Calu3 (cell line): ENCODE results near the gene SRF. TPM values are rescaled to one million over a fixed set of nuclear protein-coding genes. Genes with fewer than 3 reads are reported as not detected.
"Not testable (repeated sequence)": the region's sequence is repeated elsewhere in the genome, so short reads cannot be mapped to it uniquely, and the experiment has no call there.

Experiments
- BruUV-seq: library from RNA; stranded (reverse); fragments of 400-500 nt; replicated peaks from 2 replicates; lab custom pipeline; 2021; lab: Mats Ljungman, UMichigan
- CTCF ChIA-PET: fragments of 300-600 bp; sonication (Branson Sonifier 250); formaldehyde crosslinking; loops from one replicate; lab custom pipeline; 2022; ENCODE audit warnings: antibody characterized with exemption; lab: Charles Lee
- DNase-seq: peaks from one replicate; pipeline ENCODE4 v3.0.0; 2022
- H3K27ac Mint-ChIP-seq: one replicate; pipeline ENCODE4 v1.8.0; 2022; ENCODE audit warnings: mixed read lengths; ENCODE audit not compliant: unreplicated experiment
- H3K27me3 Mint-ChIP-seq: one replicate; pipeline ENCODE4 v1.8.0; 2022; ENCODE audit warnings: mixed read lengths; ENCODE audit not compliant: unreplicated experiment
- H3K36me3 Mint-ChIP-seq: one replicate; pipeline ENCODE4 v1.8.0; 2022; ENCODE audit warnings: mild to moderate bottlenecking, moderate library complexity, mixed read lengths; ENCODE audit not compliant: insufficient read depth, unreplicated experiment
- H3K4me1 Mint-ChIP-seq: one replicate; pipeline ENCODE4 v1.8.0; 2022; ENCODE audit warnings: mild to moderate bottlenecking, low read depth, mixed read lengths; ENCODE audit not compliant: unreplicated experiment
- H3K4me3 Mint-ChIP-seq: one replicate; pipeline ENCODE4 v1.8.0; 2022; ENCODE audit warnings: mild to moderate bottlenecking, low read depth, moderate library complexity, mixed read lengths; ENCODE audit not compliant: unreplicated experiment
- H3K9me3 Mint-ChIP-seq: one replicate; pipeline ENCODE4 v1.8.0; 2022; ENCODE audit warnings: low read depth, mixed read lengths; ENCODE audit not compliant: unreplicated experiment
- intact Hi-C: fragments of 100-400 bp; cut with micrococcal nuclease; formaldehyde crosslinking; loops from one replicate; pipeline ENCODE4 v1.10.0; 2022; ENCODE audit not compliant: unreplicated experiment
- total RNA-seq: library from RNA; stranded (reverse); gene quantifications from 2 replicates; pipeline ENCODE4 v1.2.3, GENCODE V29; 2022
- TF ChIP-seq, protein P1 (sequence below): fragments of 200-600 bp; IDR thresholded peaks from one replicate; pipeline ENCODE4 v1.8.0; 2022; ENCODE audit warnings: antibody characterized with exemption; ENCODE audit not compliant: unreplicated experiment

Gene SRF
- total RNA-seq, 1 experiment from 2014 or later: 48.0 TPM

DNA sequence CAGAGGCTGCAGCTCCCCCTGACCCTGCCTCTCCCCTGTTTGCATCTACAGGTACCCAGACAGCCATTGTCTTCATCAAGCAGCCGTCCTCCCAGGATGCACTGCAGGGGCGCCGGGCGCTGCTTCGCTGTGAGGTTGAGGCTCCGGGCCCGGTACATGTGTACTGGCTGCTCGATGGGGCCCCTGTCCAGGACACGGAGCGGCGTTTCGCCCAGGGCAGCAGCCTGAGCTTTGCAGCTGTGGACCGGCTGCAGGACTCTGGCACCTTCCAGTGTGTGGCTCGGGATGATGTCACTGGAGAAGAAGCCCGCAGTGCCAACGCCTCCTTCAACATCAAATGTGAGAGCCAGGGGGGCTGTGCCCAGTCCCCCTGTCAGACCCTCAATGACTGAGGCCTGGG lies 42.1 kb upstream of the SRF start:
- H3K36me3 Mint-ChIP-seq: no peaks in the 10 kb centered on the region
- intact Hi-C loops: loop anchor here (1.0 kb wide), 1 partner anchor 228 kb away; no protein-coding TSS in a partner anchor
- no peaks in the 10 kb centered on the region for H3K9me3 Mint-ChIP-seq
- no peak overlapping the region for H3K4me3 Mint-ChIP-seq
- BruUV-seq: no TSS peak
- DNase-seq: no peak
- H3K27ac Mint-ChIP-seq: no peak overlapping the region
- H3K4me1 Mint-ChIP-seq: peaks cover 8% of the 10 kb centered on the region
- TF ChIP-seq, protein P1, sequence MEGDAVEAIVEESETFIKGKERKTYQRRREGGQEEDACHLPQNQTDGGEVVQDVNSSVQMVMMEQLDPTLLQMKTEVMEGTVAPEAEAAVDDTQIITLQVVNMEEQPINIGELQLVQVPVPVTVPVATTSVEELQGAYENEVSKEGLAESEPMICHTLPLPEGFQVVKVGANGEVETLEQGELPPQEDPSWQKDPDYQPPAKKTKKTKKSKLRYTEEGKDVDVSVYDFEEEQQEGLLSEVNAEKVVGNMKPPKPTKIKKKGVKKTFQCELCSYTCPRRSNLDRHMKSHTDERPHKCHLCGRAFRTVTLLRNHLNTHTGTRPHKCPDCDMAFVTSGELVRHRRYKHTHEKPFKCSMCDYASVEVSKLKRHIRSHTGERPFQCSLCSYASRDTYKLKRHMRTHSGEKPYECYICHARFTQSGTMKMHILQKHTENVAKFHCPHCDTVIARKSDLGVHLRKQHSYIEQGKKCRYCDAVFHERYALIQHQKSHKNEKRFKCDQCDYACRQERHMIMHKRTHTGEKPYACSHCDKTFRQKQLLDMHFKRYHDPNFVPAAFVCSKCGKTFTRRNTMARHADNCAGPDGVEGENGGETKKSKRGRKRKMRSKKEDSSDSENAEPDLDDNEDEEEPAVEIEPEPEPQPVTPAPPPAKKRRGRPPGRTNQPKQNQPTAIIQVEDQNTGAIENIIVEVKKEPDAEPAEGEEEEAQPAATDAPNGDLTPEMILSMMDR: no peak
- H3K27me3 Mint-ChIP-seq: no peaks in the 10 kb centered on the region
- CTCF ChIA-PET: interaction anchor here (0.6 to 2.7 kb wide), 4 partner anchors 14 to 69 kb away, joined by 3 to 16 read pairs (median 8); partner anchors contain the start of genes KLC4 and MRPL2

GRCh38 chr6:43129434-43130194 lies 41.5 kb upstream of the SRF start:
- Mint-ChIP-seq H3K27ac (no peak overlapping the region), H3K4me1 (peaks cover 8% of the 10 kb centered on the region), H3K36me3 (no peaks in the 10 kb centered on the region), H3K27me3 (no peaks in the 10 kb centered on the region), H3K9me3 (no peaks in the 10 kb centered on the region), H3K4me3 (no peak overlapping the region)
- CTCF ChIA-PET: interaction anchor here (0.6 to 2.7 kb wide), 9 partner anchors 10 to 229 kb away, joined by 3 to 16 read pairs (median 4); partner anchors contain the start of genes CNPY3, KLC4, MRPL2 and PTK7
- BruUV-seq: no TSS peak
- TF ChIP-seq, protein P1: peak; percentile 73
- intact Hi-C loops: loop anchor here (1.0 kb wide), 2 partner anchors 59 to 228 kb away; no protein-coding TSS in a partner anchor
- DNase-seq: peak; percentile 72

DNA sequence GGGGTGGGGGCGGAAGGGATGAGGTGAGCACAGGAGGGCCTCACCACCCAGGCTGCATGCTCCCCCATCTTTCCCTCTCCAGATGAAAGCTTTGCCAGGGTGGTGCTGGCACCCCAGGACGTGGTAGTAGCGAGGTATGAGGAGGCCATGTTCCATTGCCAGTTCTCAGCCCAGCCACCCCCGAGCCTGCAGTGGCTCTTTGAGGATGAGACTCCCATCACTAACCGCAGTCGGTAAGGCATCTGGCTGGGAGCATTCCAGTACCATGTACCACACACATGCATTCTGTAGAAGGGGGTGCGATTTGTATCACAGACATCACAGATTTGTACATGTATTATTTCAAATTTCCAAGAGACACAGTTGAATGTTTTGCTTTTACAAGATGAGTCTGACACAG lies 40.6 kb upstream of the SRF start:
- BruUV-seq: no TSS peak
- Mint-ChIP-seq H3K27me3 (no peaks in the 10 kb centered on the region), H3K4me1 (peaks cover 8% of the 10 kb centered on the region), H3K9me3 (no peaks in the 10 kb centered on the region), H3K36me3 (no peaks in the 10 kb centered on the region), H3K27ac (no peak overlapping the region), H3K4me3 (no peak overlapping the region)
- TF ChIP-seq, protein P1: no peak
- intact Hi-C loops: loop anchor here (1.0 kb wide), 1 partner anchor 60 kb away; no protein-coding TSS in a partner anchor
- no peak for DNase-seq
- CTCF ChIA-PET: interaction anchor here (0.6 to 2.7 kb wide), 8 partner anchors 10 to 229 kb away, joined by 3 to 16 read pairs (median 6); partner anchors contain the start of genes CNPY3, KLC4, MRPL2 and PTK7

GRCh38 chr6:43131379-43131778 lies 39.7 kb upstream of the SRF start:
- intact Hi-C loops, H3K9me3 Mint-ChIP-seq, H3K27ac Mint-ChIP-seq, H3K4me3 Mint-ChIP-seq, H3K4me1 Mint-ChIP-seq, H3K36me3 Mint-ChIP-seq, DNase-seq, H3K27me3 Mint-ChIP-seq, BruUV-seq: not testable (repeated sequence)
- CTCF ChIA-PET: interaction anchor here (2.7 kb wide), 1 partner anchor 35 kb away, joined by 9 read pairs; no protein-coding TSS in a partner anchor
